HepG2 (cell line): ENCODE data around the gene VWCE. TPM values are rescaled to one million over a fixed set of nuclear protein-coding genes. Genes with fewer than 3 reads are reported as not detected.
A peak's percentile ranks its signal among the peaks of the same experiment; 100 is the strongest.

Source experiments
- ARHGAP35 ChIP-seq: sonication (generic); formaldehyde crosslinking; IDR thresholded peaks from 2 replicates; pipeline ENCODE4 v1.9.0; 2022; ENCODE audit warnings: mild to moderate bottlenecking, inconsistent platforms, moderate library complexity, missing genetic modification reagents, borderline replicate concordance
- HNRNPK ChIP-seq: fragments of 200-400 bp; formaldehyde crosslinking; IDR thresholded peaks from 2 replicates; pipeline ENCODE4 v1.6.1; 2018; ENCODE audit warnings: low read length, low read depth, moderate library complexity, mild to moderate bottlenecking; ENCODE audit not compliant: poor library complexity, severe bottlenecking
- JUNB ChIP-seq: sonication (generic); formaldehyde crosslinking; IDR thresholded peaks from 2 replicates; pipeline ENCODE4 v1.8.0; 2022; ENCODE audit warnings: missing genetic modification reagents, mild to moderate bottlenecking, borderline replicate concordance
- MAZ ChIP-seq, 2 experiments: sonication (generic) in 1 of 2; formaldehyde crosslinking in 1 of 2; IDR thresholded peaks; 2 replicates each; pipeline versions ENCODE4 v1.5.0 to v1.6.1; 2012 to 2020; ENCODE audit warnings: low read depth in 2 of 2, mild to moderate bottlenecking in 2 of 2, borderline replicate concordance in 1 of 2, improper control_type of control experiment in 1 of 2, low read length in 1 of 2, missing genetic modification reagents in 1 of 2, moderate library complexity in 1 of 2
- MZF1 ChIP-seq: sonication (generic); formaldehyde crosslinking; IDR thresholded peaks from 2 replicates; pipeline ENCODE4 v1.8.1; 2023; ENCODE audit warnings: mild to moderate bottlenecking, missing genetic modification reagents, borderline replicate concordance
- NFE2L2 ChIP-seq: fragments of 150-350 bp; IDR thresholded peaks from 2 replicates; pipeline ENCODE4 v1.6.1; 2014; ENCODE audit warnings: low read length
- SIN3B ChIP-seq: fragments of 150-350 bp; IDR thresholded peaks from 2 replicates; pipeline ENCODE4 v1.6.1; 2014; ENCODE audit warnings: low read length
- SKI ChIP-seq: fragments of 450-650 bp; IDR thresholded peaks from one replicate; pipeline ENCODE4 v1.6.1; 2018; ENCODE audit warnings: mild to moderate bottlenecking; ENCODE audit not compliant: partially characterized antibody
- ZNF556 ChIP-seq: sonication (generic); formaldehyde crosslinking; IDR thresholded peaks from 2 replicates; pipeline ENCODE4 v1.4.0; 2020; ENCODE audit warnings: mild to moderate bottlenecking, missing genetic modification reagents, borderline replicate concordance
- ZNF672 ChIP-seq: sonication (generic); formaldehyde crosslinking; IDR thresholded peaks from 2 replicates; pipeline ENCODE4 v1.8.1; 2022; ENCODE audit warnings: missing genetic modification reagents
- ZSCAN20 ChIP-seq: sonication (generic); formaldehyde crosslinking; IDR thresholded peaks from 2 replicates; pipeline ENCODE4 v1.4.0; 2020; ENCODE audit warnings: missing genetic modification reagents, mild to moderate bottlenecking, borderline replicate concordance
- polyA plus RNA-seq, 8 experiments: library from polyadenylated mRNA; depleted of rRNA in 3 of 8; stranded (reverse) in 7 of 8; unstranded in 1 of 8; fragments of >200 nt; fragmentation: Illumina TruSeq in 4 of 8; extraction: Trizol in 4 of 8; gene quantifications; 2 replicates each; pipeline versions ENCODE4 v1.2.1 to v1.2.3, GENCODE V29; 2011 to 2016; ENCODE audit warnings: low read depth in 4 of 8, missing spikeins in 1 of 8, mixed read lengths in 1 of 8; ENCODE audit not compliant: insufficient read depth in 1 of 8
- total RNA-seq, 5 experiments: library from RNA; depleted of rRNA; stranded (reverse); fragments of >200 nt; fragmentation: Illumina TruSeq; extraction: Trizol; gene quantifications; 2 replicates each; pipeline ENCODE4 v1.2.3, GENCODE V29; 2016; ENCODE audit warnings: low read depth in 1 of 5
- TF ChIP-seq, protein P1 (sequence below): sonication (generic); formaldehyde crosslinking; IDR thresholded peaks from 2 replicates; pipeline ENCODE4 v1.4.0; 2020; ENCODE audit warnings: mild to moderate bottlenecking, missing genetic modification reagents
- TF ChIP-seq, protein P2 (sequence below): IDR thresholded peaks from 2 replicates; pipeline ENCODE4 v1.6.1; 2018; ENCODE audit warnings: missing genetic modification reagents
- TF ChIP-seq, protein P3 (sequence below): sonication (generic); formaldehyde crosslinking; IDR thresholded peaks from 2 replicates; pipeline ENCODE4 v1.5.0; 2020; ENCODE audit warnings: missing genetic modification reagents
- TF ChIP-seq, protein P4 (sequence below): sonication (generic); formaldehyde crosslinking; IDR thresholded peaks from 2 replicates; pipeline ENCODE4 v1.5.0; 2020; ENCODE audit warnings: mild to moderate bottlenecking, low read depth, missing genetic modification reagents, borderline replicate concordance
- TF ChIP-seq, protein P5 (sequence below): sonication (generic); formaldehyde crosslinking; IDR thresholded peaks from 2 replicates; pipeline ENCODE4 v1.4.0; 2020; ENCODE audit warnings: mild to moderate bottlenecking, missing genetic modification reagents

The VWCE gene
- total and polyA plus RNA-seq, 2 of the 13 experiments (the other 11 are each of a cell fraction or from before 2014, with no cell fraction given) = 27.6 to 58.3 TPM

DNA sequence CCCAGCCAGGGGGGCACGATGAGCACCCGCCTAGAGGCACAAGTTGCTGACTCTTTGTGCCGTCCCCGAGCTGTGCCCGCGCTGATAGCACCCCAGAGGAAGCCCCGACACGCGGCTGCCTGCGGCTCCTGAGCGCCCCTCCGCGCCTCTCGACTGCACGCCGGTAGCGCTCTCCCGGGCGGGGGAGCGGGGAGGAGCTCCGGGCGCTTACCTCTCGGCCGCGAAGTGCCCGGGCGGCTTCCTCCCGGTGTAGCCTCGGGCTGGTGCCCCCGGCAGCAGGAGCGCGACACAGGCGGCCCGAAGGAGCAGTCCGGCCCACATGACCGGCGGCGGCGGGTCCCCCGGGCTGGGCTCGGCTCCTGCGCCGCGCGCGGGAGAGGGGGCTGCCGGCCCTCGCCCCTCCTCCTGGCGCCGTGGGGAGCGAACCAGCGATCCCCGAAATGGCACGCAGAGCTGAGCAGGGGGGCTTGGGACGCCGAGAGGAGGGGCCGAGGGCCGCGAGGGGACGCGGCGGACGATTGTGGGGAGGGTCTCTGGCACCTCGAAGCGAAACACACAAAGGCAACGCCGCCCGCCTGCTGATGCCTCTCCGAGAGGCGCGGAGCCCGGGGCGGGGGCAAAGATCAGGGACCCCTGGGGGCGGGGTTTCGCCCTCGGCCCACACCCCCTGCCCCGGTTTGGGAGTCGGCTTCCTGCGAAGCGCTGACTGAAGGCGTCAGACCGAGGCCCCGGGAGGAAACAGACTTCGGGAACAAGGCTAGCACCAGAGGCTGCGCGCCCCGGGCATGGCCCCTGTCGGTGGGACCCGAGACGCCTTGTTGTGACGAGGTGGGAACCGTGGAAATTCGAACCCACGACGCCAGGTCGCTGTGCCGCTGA, at the start of gene VWCE (continued):
- TF ChIP-seq, protein P1, sequence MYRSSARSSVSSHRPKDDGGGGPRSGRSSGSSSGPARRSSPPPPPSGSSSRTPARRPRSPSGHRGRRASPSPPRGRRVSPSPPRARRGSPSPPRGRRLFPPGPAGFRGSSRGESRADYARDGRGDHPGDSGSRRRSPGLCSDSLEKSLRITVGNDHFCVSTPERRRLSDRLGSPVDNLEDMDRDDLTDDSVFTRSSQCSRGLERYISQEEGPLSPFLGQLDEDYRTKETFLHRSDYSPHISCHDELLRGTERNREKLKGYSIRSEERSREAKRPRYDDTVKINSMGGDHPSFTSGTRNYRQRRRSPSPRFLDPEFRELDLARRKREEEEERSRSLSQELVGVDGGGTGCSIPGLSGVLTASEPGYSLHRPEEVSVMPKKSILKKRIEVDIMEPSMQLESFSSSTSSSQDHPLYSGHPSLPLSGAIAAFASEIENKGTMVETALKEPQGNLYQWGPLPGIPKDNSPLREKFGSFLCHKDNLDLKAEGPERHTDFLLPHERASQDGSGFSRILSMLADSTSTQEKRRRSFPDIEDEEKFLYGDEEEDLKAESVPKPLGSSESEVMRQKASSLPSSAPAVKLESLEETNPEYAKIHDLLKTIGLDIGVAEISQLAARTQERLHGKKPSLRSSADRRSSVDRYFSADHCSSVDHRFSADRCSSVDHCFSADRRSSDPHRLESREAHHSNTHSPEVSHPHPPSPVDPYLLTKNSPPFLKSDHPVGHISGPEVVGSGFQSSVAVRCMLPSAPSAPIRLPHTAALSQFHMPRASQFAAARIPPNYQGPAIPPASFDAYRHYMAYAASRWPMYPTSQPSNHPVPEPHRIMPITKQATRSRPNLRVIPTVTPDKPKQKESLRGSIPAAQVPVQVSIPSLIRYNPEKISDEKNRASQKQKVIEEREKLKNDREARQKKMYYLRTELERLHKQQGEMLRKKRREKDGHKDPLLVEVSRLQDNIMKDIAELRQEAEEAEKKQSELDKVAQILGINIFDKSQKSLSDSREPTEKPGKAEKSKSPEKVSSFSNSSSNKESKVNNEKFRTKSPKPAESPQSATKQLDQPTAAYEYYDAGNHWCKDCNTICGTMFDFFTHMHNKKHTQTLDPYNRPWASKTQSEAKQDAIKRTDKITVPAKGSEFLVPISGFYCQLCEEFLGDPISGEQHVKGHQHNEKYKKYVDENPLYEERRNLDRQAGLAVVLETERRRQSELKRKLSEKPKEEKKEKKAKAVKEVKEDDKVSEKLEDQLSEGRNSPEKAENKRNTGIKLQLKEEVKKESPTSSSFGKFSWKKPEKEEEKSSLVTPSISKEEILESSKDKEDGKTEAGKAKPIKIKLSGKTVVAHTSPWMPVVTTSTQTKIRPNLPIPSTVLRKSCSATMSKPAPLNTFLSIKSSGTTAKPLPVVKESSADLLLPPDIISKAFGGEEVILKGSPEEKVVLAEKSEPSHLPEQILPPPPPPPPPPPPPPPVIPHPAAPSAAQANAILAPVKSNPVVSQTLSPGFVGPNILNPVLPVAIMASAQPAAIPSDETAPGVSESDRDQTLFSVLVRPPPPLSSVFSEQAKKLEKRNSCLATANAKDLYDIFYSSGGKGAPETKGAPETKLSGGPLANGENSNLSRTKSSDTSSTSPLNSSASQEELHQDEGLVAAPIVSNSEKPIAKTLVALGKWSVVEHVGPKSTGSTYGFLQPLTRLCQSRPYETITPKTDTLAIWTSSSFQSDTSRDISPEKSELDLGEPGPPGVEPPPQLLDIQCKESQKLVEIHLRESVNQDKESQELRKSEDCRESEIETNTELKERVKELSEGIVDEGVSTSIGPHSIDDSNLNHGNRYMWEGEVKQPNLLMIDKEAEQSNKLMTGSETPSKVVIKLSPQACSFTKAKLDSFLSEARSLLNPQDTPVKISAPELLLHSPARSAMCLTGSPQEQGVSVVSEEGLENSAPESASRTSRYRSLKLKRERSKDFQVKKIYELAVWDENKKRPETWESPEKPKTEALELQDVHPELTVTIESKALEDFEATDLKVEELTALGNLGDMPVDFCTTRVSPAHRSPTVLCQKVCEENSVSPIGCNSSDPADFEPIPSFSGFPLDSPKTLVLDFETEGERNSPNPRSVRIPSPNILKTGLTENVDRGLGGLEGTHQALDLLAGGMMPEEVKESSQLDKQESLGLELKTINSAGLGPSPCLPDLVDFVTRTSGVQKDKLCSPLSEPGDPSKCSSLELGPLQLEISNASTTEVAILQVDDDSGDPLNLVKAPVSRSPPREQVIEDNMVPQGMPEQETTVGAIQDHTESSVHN (CRISPR knock-in tag) = no peak
- peak; percentile 46; the same call in 1 of the 2 replicates for TF ChIP-seq ARHGAP35
- TF ChIP-seq MAZ (IDR thresholded peaks at IDR 0.05; ENCODE audit: borderline replicate concordance, low read depth, low read length) = peak; percentile 35; the same call in 1 of the 2 replicates
- TF ChIP-seq MAZ (CRISPR knock-in tag; IDR thresholded peaks at IDR 0.05; ENCODE audit: low read depth) = peak; percentile 80; the same call in 1 of the 2 replicates
- peak; percentile 71 for TF ChIP-seq HNRNPK
- TF ChIP-seq SKI = peak; percentile 15
- TF ChIP-seq, protein P2, sequence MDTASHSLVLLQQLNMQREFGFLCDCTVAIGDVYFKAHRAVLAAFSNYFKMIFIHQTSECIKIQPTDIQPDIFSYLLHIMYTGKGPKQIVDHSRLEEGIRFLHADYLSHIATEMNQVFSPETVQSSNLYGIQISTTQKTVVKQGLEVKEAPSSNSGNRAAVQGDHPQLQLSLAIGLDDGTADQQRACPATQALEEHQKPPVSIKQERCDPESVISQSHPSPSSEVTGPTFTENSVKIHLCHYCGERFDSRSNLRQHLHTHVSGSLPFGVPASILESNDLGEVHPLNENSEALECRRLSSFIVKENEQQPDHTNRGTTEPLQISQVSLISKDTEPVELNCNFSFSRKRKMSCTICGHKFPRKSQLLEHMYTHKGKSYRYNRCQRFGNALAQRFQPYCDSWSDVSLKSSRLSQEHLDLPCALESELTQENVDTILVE (CRISPR knock-in tag) = no peak
- no peak for TF ChIP-seq ZNF672 (CRISPR knock-in tag)
- no peak for TF ChIP-seq JUNB (CRISPR knock-in tag)
- TF ChIP-seq ZNF556 (CRISPR knock-in tag) = no peak; the same call in 1 of the 2 replicates
- TF ChIP-seq, protein P3, sequence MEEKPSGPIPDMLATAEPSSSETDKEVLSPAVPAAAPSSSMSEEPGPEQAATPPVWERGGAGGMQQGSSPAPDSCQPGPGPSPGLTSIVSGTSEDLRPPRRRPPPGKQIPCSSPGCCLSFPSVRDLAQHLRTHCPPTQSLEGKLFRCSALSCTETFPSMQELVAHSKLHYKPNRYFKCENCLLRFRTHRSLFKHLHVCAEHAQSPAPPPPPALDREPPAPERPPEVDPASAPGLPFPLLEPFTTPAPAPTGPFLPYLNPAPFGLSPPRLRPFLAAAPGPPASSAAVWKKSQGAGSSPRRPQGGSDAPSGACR (CRISPR knock-in tag) = no peak; the same call in 1 of the 2 replicates
- no peak for TF ChIP-seq NFE2L2
- TF ChIP-seq, protein P4, sequence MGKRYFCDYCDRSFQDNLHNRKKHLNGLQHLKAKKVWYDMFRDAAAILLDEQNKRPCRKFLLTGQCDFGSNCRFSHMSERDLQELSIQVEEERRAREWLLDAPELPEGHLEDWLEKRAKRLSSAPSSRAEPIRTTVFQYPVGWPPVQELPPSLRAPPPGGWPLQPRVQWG = no peak
- peak; percentile 80; the same call in 1 of the 2 replicates for TF ChIP-seq ZSCAN20 (CRISPR knock-in tag)
- no peak for TF ChIP-seq SIN3B
- TF ChIP-seq MZF1 (CRISPR knock-in tag) = no peak
- TF ChIP-seq, protein P5, sequence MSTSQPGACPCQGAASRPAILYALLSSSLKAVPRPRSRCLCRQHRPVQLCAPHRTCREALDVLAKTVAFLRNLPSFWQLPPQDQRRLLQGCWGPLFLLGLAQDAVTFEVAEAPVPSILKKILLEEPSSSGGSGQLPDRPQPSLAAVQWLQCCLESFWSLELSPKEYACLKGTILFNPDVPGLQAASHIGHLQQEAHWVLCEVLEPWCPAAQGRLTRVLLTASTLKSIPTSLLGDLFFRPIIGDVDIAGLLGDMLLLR = peak; percentile 51; the same call in 1 of the 2 replicates
